Transverse colon (tissue), 4 donors: ENCODE results near the gene ZSWIM7.

ENCODE experiments used
- POLR2A ChIP-seq: fragments of 450-650 bp; IDR thresholded peaks from one replicate; pipeline ENCODE4 v1.6.1; 2016; ENCODE audit warnings: antibody characterized with exemption, mild to moderate bottlenecking, moderate library complexity
- POLR2AphosphoS5 ChIP-seq, 3 donors: sonication (generic); formaldehyde crosslinking; IDR thresholded peaks; one replicate each; pipeline ENCODE4 v1.6.1; 2016; ENCODE audit warnings: antibody characterized with exemption in 3 of 3
- TF ChIP-seq, protein P1 (sequence below), 5 experiments: fragments of 200-600 bp in 3 of 5; fragments of 450-650 bp in 2 of 5; sonication (generic) in 3 of 5; IDR thresholded peaks; 1 replicate in 2 of 5; 2 replicates in 3 of 5; pipeline ENCODE4 v1.5.1; 2016 to 2017; ENCODE audit warnings: antibody characterized with exemption in 5 of 5, inconsistent platforms in 3 of 5, mild to moderate bottlenecking in 2 of 5, moderate library complexity in 1 of 5

DNA sequence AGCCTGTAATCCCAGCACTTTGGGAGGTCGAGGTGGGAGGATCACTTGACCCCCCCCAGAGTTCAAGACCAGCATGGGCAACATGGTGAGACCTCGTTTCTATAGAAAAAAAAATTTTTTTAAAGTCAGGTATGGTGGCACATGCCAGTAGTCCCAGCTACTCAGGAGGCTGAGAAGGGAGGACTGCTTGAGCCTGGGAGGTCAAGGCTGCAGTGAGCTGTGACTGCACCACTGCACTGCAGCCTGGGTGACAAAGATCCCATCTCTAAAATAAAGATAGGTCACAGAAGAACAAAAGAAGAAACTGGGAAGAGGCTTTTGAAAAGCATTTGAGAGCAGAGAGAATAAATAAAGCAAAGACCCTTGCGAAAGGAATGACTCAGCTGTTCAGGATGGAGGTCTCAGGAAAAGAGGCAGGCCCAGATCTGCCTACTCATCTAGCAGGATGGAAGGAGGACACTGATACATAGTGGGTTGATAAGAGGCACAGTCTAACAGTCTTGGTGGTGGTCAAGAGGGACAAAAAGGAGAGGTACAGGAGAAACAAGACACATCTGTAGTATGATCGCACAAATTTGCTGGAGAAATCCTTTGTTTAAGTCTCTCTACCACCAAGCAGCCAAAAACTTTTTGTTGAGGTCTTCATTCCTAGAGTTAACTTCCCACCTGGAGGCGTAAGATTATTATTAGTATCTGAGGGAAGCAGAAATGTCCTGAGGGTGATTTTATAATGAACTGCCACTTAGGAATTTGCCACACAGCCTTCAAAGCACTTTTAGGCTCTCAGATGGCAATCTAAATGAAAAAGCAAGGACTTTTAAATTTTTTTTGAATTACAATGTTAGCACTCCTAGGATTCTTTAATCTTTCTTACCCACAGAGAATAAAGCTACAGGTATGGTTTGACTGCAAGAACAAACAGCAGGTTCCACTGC is 17.6 kb downstream of the ZSWIM7 start:
- TF ChIP-seq, protein P1, sequence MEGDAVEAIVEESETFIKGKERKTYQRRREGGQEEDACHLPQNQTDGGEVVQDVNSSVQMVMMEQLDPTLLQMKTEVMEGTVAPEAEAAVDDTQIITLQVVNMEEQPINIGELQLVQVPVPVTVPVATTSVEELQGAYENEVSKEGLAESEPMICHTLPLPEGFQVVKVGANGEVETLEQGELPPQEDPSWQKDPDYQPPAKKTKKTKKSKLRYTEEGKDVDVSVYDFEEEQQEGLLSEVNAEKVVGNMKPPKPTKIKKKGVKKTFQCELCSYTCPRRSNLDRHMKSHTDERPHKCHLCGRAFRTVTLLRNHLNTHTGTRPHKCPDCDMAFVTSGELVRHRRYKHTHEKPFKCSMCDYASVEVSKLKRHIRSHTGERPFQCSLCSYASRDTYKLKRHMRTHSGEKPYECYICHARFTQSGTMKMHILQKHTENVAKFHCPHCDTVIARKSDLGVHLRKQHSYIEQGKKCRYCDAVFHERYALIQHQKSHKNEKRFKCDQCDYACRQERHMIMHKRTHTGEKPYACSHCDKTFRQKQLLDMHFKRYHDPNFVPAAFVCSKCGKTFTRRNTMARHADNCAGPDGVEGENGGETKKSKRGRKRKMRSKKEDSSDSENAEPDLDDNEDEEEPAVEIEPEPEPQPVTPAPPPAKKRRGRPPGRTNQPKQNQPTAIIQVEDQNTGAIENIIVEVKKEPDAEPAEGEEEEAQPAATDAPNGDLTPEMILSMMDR (IDR thresholded peaks at IDR 0.05): no peak
- TF ChIP-seq POLR2AphosphoS5 (IDR thresholded peaks at IDR 0.05) (no peak), POLR2A (no peak)
